K562 (cell line): ENCODE measurements around the gene SPINT2. TPM values are rescaled to one million over a fixed set of nuclear protein-coding genes. Genes with fewer than 3 reads are reported as not detected.

Experiments used
- BCL6 ChIP-seq: fragments of 250-450 bp; sonication (Bioruptor Pico); IDR thresholded peaks from 2 replicates; pipeline ENCODE4 v1.4.0; 2020
- CCNT2 ChIP-seq: IDR thresholded peaks from 2 replicates; pipeline ENCODE4 v1.6.1; 2011; ENCODE audit warnings: borderline replicate concordance, low read depth, mild to moderate bottlenecking, moderate library complexity, mixed read lengths, low read length; ENCODE audit not compliant: insufficient read length; ENCODE audit errors: extremely low read depth
- DACH1 ChIP-seq: fragments of 450-650 bp; IDR thresholded peaks from 2 replicates; pipeline ENCODE4 v1.6.1; 2018; ENCODE audit not compliant: partially characterized antibody
- EP400 ChIP-seq: fragments of 450-650 bp; IDR thresholded peaks from 2 replicates; pipeline ENCODE4 v1.6.1; 2017; ENCODE audit warnings: antibody characterized with exemption, mild to moderate bottlenecking, moderate library complexity
- ETS2 ChIP-seq: IDR thresholded peaks from 2 replicates; pipeline ENCODE4 v1.6.1; 2016; ENCODE audit warnings: borderline replicate concordance, missing genetic modification characterization, mild to moderate bottlenecking, moderate library complexity, missing compliant biosample characterization; ENCODE audit not compliant: poor library complexity, severe bottlenecking
- HNRNPH1 ChIP-seq: fragments of 200-400 bp; formaldehyde crosslinking; optimal IDR thresholded peaks from 2 replicates; pipeline ENCODE3; 2017; ENCODE audit warnings: low read depth, mild to moderate bottlenecking, low read length, moderate library complexity
- HNRNPK ChIP-seq: fragments of 200-400 bp; formaldehyde crosslinking; IDR thresholded peaks from one replicate; pipeline ENCODE4 v1.6.1; 2018; ENCODE audit warnings: mild to moderate bottlenecking, low read depth, low read length; ENCODE audit not compliant: poor library complexity, severe bottlenecking
- MBD2 ChIP-seq: sonication (generic); IDR thresholded peaks from 2 replicates; pipeline ENCODE4 v1.6.1; 2016; ENCODE audit warnings: low read depth, borderline replicate concordance
- MTF1 ChIP-seq: fragments of 250-450 bp; sonication (Bioruptor Pico); IDR thresholded peaks from 2 replicates; pipeline ENCODE4 v1.9.0; 2021; ENCODE audit warnings: moderate library complexity, mild to moderate bottlenecking, inconsistent platforms, borderline replicate concordance
- TFAM ChIP-seq: fragments of 250-450 bp; sonication (Bioruptor Pico); conservative IDR thresholded peaks from 2 replicates; pipeline ENCODE4 v1.5.0; 2021; ENCODE audit warnings: mild to moderate bottlenecking, moderate library complexity
- ZFP30 ChIP-seq: fragments of 250-450 bp; sonication (Bioruptor Pico); IDR thresholded peaks from 2 replicates; pipeline ENCODE4 v1.8.0; 2022; ENCODE audit warnings: moderate library complexity, mild to moderate bottlenecking, inconsistent platforms, borderline replicate concordance
- ZNF12 ChIP-seq: sonication (generic); formaldehyde crosslinking; IDR thresholded peaks from 2 replicates; pipeline ENCODE4 v1.4.0; 2020; ENCODE audit warnings: mild to moderate bottlenecking, missing genetic modification reagents
- ZNF124 ChIP-seq: sonication (generic); formaldehyde crosslinking; IDR thresholded peaks from 2 replicates; pipeline ENCODE4 v1.8.1; 2022; ENCODE audit warnings: missing genetic modification reagents
- ZNF507 ChIP-seq: conservative IDR thresholded peaks from 2 replicates; pipeline ENCODE4 v1.6.1; 2017; ENCODE audit warnings: missing genetic modification characterization, missing compliant biosample characterization
- ZNF561 ChIP-seq: fragments of 450-650 bp; formaldehyde crosslinking; conservative IDR thresholded peaks from 2 replicates; pipeline ENCODE4 v1.4.0; 2020; ENCODE audit warnings: mild to moderate bottlenecking, moderate library complexity
- polyA plus RNA-seq, 8 experiments: library from polyadenylated mRNA; depleted of rRNA in 4 of 8; stranded (reverse) in 5 of 8; unstranded in 3 of 8; fragments of >200 nt; fragmentation: Nextera tagmentation in 2 of 8; fragmentation: Illumina TruSeq in 1 of 8; extraction: Ambion mirVana in 2 of 8; extraction: Trizol in 1 of 8; gene quantifications; 2 replicates each; pipeline versions ENCODE4 v1.2.1 to v1.2.3, GENCODE V29; 2011 to 2014; ENCODE audit warnings: inconsistent platforms in 1 of 8, missing spikeins in 1 of 8
- total RNA-seq, 7 experiments: library from RNA; depleted of rRNA in 6 of 7; stranded (reverse); fragments of >200 nt in 6 of 7; fragmentation: Illumina TruSeq in 2 of 7; extraction: Trizol in 2 of 7; gene quantifications; 2 replicates each; pipeline versions ENCODE4 v1.2.1 to v1.2.3, GENCODE V29; 2011 to 2021; ENCODE audit warnings: low replicate concordance in 1 of 7
- TF ChIP-seq, protein P1 (sequence below): fragments of 450-650 bp; IDR thresholded peaks from 2 replicates; pipeline ENCODE4 v1.6.1; 2016; ENCODE audit warnings: mild to moderate bottlenecking, moderate library complexity
- TF ChIP-seq, protein P2 (sequence below): fragments of 450-650 bp; IDR thresholded peaks from 2 replicates; pipeline ENCODE4 v1.6.1; 2017; ENCODE audit warnings: mild to moderate bottlenecking, moderate library complexity

The SPINT2 gene
- total and polyA plus RNA-seq, 9 of the 15 experiments (the other 6 are each of a cell fraction or from before 2014, with no cell fraction given) = 0.65 to 4.5 (median 3.4) TPM

GRCh38 chr19:38317104-38317612 is 52.8 kb downstream of the SPINT2 start (continued):
- TF ChIP-seq MTF1 (CRISPR knock-in tag) (no peak), MBD2 (peak; percentile 81), ZNF12 (CRISPR knock-in tag) (no peak), TFAM (CRISPR knock-in tag) (no peak), ZNF507 (tag) (no peak), ETS2 (tag) (no peak), BCL6 (CRISPR knock-in tag) (no peak), DACH1 (no peak), CCNT2 (peak; percentile 96), ZNF561 (no peak), ZNF124 (CRISPR knock-in tag) (no peak), EP400 (peak; percentile 77), HNRNPK (no peak), HNRNPH1 (no peak), ZFP30 (CRISPR knock-in tag) (no peak)
- TF ChIP-seq, protein P1, sequence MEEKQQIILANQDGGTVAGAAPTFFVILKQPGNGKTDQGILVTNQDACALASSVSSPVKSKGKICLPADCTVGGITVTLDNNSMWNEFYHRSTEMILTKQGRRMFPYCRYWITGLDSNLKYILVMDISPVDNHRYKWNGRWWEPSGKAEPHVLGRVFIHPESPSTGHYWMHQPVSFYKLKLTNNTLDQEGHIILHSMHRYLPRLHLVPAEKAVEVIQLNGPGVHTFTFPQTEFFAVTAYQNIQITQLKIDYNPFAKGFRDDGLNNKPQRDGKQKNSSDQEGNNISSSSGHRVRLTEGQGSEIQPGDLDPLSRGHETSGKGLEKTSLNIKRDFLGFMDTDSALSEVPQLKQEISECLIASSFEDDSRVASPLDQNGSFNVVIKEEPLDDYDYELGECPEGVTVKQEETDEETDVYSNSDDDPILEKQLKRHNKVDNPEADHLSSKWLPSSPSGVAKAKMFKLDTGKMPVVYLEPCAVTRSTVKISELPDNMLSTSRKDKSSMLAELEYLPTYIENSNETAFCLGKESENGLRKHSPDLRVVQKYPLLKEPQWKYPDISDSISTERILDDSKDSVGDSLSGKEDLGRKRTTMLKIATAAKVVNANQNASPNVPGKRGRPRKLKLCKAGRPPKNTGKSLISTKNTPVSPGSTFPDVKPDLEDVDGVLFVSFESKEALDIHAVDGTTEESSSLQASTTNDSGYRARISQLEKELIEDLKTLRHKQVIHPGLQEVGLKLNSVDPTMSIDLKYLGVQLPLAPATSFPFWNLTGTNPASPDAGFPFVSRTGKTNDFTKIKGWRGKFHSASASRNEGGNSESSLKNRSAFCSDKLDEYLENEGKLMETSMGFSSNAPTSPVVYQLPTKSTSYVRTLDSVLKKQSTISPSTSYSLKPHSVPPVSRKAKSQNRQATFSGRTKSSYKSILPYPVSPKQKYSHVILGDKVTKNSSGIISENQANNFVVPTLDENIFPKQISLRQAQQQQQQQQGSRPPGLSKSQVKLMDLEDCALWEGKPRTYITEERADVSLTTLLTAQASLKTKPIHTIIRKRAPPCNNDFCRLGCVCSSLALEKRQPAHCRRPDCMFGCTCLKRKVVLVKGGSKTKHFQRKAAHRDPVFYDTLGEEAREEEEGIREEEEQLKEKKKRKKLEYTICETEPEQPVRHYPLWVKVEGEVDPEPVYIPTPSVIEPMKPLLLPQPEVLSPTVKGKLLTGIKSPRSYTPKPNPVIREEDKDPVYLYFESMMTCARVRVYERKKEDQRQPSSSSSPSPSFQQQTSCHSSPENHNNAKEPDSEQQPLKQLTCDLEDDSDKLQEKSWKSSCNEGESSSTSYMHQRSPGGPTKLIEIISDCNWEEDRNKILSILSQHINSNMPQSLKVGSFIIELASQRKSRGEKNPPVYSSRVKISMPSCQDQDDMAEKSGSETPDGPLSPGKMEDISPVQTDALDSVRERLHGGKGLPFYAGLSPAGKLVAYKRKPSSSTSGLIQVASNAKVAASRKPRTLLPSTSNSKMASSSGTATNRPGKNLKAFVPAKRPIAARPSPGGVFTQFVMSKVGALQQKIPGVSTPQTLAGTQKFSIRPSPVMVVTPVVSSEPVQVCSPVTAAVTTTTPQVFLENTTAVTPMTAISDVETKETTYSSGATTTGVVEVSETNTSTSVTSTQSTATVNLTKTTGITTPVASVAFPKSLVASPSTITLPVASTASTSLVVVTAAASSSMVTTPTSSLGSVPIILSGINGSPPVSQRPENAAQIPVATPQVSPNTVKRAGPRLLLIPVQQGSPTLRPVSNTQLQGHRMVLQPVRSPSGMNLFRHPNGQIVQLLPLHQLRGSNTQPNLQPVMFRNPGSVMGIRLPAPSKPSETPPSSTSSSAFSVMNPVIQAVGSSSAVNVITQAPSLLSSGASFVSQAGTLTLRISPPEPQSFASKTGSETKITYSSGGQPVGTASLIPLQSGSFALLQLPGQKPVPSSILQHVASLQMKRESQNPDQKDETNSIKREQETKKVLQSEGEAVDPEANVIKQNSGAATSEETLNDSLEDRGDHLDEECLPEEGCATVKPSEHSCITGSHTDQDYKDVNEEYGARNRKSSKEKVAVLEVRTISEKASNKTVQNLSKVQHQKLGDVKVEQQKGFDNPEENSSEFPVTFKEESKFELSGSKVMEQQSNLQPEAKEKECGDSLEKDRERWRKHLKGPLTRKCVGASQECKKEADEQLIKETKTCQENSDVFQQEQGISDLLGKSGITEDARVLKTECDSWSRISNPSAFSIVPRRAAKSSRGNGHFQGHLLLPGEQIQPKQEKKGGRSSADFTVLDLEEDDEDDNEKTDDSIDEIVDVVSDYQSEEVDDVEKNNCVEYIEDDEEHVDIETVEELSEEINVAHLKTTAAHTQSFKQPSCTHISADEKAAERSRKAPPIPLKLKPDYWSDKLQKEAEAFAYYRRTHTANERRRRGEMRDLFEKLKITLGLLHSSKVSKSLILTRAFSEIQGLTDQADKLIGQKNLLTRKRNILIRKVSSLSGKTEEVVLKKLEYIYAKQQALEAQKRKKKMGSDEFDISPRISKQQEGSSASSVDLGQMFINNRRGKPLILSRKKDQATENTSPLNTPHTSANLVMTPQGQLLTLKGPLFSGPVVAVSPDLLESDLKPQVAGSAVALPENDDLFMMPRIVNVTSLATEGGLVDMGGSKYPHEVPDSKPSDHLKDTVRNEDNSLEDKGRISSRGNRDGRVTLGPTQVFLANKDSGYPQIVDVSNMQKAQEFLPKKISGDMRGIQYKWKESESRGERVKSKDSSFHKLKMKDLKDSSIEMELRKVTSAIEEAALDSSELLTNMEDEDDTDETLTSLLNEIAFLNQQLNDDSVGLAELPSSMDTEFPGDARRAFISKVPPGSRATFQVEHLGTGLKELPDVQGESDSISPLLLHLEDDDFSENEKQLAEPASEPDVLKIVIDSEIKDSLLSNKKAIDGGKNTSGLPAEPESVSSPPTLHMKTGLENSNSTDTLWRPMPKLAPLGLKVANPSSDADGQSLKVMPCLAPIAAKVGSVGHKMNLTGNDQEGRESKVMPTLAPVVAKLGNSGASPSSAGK = no peak; the same call in 1 of the 2 replicates
- TF ChIP-seq, protein P2, sequence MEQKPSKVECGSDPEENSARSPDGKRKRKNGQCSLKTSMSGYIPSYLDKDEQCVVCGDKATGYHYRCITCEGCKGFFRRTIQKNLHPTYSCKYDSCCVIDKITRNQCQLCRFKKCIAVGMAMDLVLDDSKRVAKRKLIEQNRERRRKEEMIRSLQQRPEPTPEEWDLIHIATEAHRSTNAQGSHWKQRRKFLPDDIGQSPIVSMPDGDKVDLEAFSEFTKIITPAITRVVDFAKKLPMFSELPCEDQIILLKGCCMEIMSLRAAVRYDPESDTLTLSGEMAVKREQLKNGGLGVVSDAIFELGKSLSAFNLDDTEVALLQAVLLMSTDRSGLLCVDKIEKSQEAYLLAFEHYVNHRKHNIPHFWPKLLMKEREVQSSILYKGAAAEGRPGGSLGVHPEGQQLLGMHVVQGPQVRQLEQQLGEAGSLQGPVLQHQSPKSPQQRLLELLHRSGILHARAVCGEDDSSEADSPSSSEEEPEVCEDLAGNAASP = no peak
